Liver (tissue), 9 donors: Measurements from ENCODE around the gene DOCK2. TPM values are rescaled to one million over a fixed set of nuclear protein-coding genes. Genes with fewer than 3 reads are reported as not detected.
"Not testable (repeated sequence)": the region's sequence is repeated elsewhere in the genome, so short reads cannot be mapped to it uniquely, and the experiment has no call there.

Experiments
- DNase-seq: peaks from one replicate; pipeline ENCODE4 v3.0.0-alpha.2; 2017; ENCODE audit warnings: low spot score
- H3K27ac ChIP-seq, 2 donors: one replicate each; pipeline ENCODE4 v1.7.0; 2013; ENCODE audit warnings: inconsistent platforms in 2 of 2, low read length in 2 of 2, control low read depth in 1 of 2, low read depth in 1 of 2, mild to moderate bottlenecking in 1 of 2
- H3K27me3 ChIP-seq, 4 donors: one replicate each; pipeline versions ENCODE4 v1.6.1 to v1.7.0; 2013; ENCODE audit warnings: low read length in 3 of 4, inconsistent platforms in 1 of 4, mild to moderate bottlenecking in 1 of 4, moderate library complexity in 1 of 4; ENCODE audit not compliant: control insufficient read depth in 4 of 4, insufficient read depth in 4 of 4
- H3K36me3 ChIP-seq, 4 donors: one replicate each; pipeline versions ENCODE4 v1.6.1 to v1.7.0; 2013; ENCODE audit warnings: low read length in 3 of 4, mild to moderate bottlenecking in 3 of 4, low read depth in 1 of 4, moderate library complexity in 1 of 4; ENCODE audit not compliant: control insufficient read depth in 4 of 4, insufficient read depth in 3 of 4
- H3K4me1 ChIP-seq, 4 donors: one replicate each; pipeline versions ENCODE4 v1.6.1 to v1.7.0; 2013; ENCODE audit warnings: low read length in 3 of 4, mild to moderate bottlenecking in 3 of 4, moderate library complexity in 1 of 4; ENCODE audit not compliant: control insufficient read depth in 4 of 4, insufficient read depth in 4 of 4
- H3K4me3 ChIP-seq, 3 donors: one replicate each; pipeline versions ENCODE4 v1.6.1 to v1.7.0; 2013; ENCODE audit warnings: low read length in 3 of 3, control low read depth in 1 of 3, low read depth in 1 of 3, mild to moderate bottlenecking in 1 of 3
- H3K9ac ChIP-seq, 2 donors: one replicate each; pipeline ENCODE4 v1.7.0; 2013; ENCODE audit warnings: low read length in 2 of 2, mild to moderate bottlenecking in 2 of 2, moderate library complexity in 2 of 2, control low read depth in 1 of 2, low read depth in 1 of 2
- H3K9me3 ChIP-seq, 4 donors: one replicate each; pipeline versions ENCODE4 v1.6.1 to v1.7.0; 2013; ENCODE audit warnings: low read length in 3 of 4; ENCODE audit not compliant: control insufficient read depth in 4 of 4
- ATF3 ChIP-seq: IDR thresholded peaks from 2 replicates; pipeline ENCODE4 v1.6.1; 2016; ENCODE audit warnings: antibody characterized with exemption
- GABPA ChIP-seq, 2 donors: IDR thresholded peaks in 1 of 2; conservative IDR thresholded peaks in 1 of 2; 2 replicates each; pipeline ENCODE4 v1.6.1; 2016; ENCODE audit warnings: antibody characterized with exemption in 2 of 2, mild to moderate bottlenecking in 1 of 2, moderate library complexity in 1 of 2
- HNF4A ChIP-seq, 2 donors: conservative IDR thresholded peaks; 2 replicates each; pipeline ENCODE4 v1.6.1; 2016; ENCODE audit warnings: antibody characterized with exemption in 2 of 2, mild to moderate bottlenecking in 2 of 2
- HNF4G ChIP-seq: IDR thresholded peaks from 2 replicates; pipeline ENCODE4 v1.6.1; 2016; ENCODE audit warnings: antibody characterized with exemption
- JUND ChIP-seq, 2 donors: IDR thresholded peaks; 2 replicates each; pipeline ENCODE4 v1.6.1; 2016; ENCODE audit warnings: antibody characterized with exemption in 2 of 2
- MAX ChIP-seq: IDR thresholded peaks from 2 replicates; pipeline ENCODE4 v1.6.1; 2016; ENCODE audit warnings: antibody characterized with exemption
- NR2F2 ChIP-seq: IDR thresholded peaks from 2 replicates; pipeline ENCODE4 v1.6.1; 2016; ENCODE audit warnings: antibody characterized with exemption
- RAD21 ChIP-seq, 2 donors: IDR thresholded peaks; 2 replicates each; pipeline ENCODE4 v1.6.1; 2016; ENCODE audit warnings: antibody characterized with exemption in 2 of 2, mild to moderate bottlenecking in 2 of 2
- REST ChIP-seq: IDR thresholded peaks from 2 replicates; pipeline ENCODE4 v1.6.1; 2016; ENCODE audit warnings: antibody characterized with exemption, mild to moderate bottlenecking
- RXRA ChIP-seq, 2 donors: IDR thresholded peaks; 2 replicates each; pipeline ENCODE4 v1.6.1; 2017 to 2018; ENCODE audit warnings: antibody characterized with exemption in 2 of 2, mild to moderate bottlenecking in 1 of 2
- YY1 ChIP-seq: IDR thresholded peaks from 2 replicates; pipeline ENCODE4 v1.6.1; 2016; ENCODE audit warnings: antibody characterized with exemption, mild to moderate bottlenecking
- WGBS: extraction: QIAGEN DNeasy Blood & Tissue Kit; methylation state at CpG from one replicate; pipeline ENCODE4 v1.1.7; 2013; 5-methylcytosine and 5-hydroxymethylcytosine counted together
- polyA plus RNA-seq, 2 donors: library from polyadenylated mRNA; stranded (reverse) in 1 of 2; unstranded in 1 of 2; fragments of 200-250 nt in 1 of 2; fragments of >200 nt in 1 of 2; fragmentation: Nextera tagmentation in 1 of 2; extraction: Ambion mirVana in 1 of 2; gene quantifications; one replicate each; pipeline versions ENCODE4 v1.2.1 to v1.2.3, GENCODE V29; 2013 to 2015
- total RNA-seq, 2 donors: library from RNA; depleted of rRNA; stranded (reverse); fragments of >200 nt; gene quantifications; one replicate each; pipeline ENCODE4 v1.2.3, GENCODE V29; 2014
- donor health status: healthy.
- donor health status: healthy.
- donor health status: healthy.
- donor health status: healthy.
- donor health status: healthy.

DOCK2 gene
- total and polyA plus RNA-seq, 4 donors: 2.3 to 26.6 (median 8.2) TPM

- peaks cover 0 to 2% (median 0%) of the 10 kb centered on the region in 4 donors for H3K36me3 ChIP-seq
- no peak overlapping the region for H3K4me3 ChIP-seq
- WGBS: 59% methylated on average over 3 of the region's 3 CpGs
- no peak overlapping the region for H3K27ac ChIP-seq
- TF ChIP-seq NR2F2: no peak
- H3K4me1 ChIP-seq: no peaks in the 10 kb centered on the region
- no peak overlapping the region for H3K9ac ChIP-seq
- no peaks in the 10 kb centered on the region for H3K9me3 ChIP-seq
- peaks cover 0 to 9% (median 0%) of the 10 kb centered on the region in 4 donors for H3K27me3 ChIP-seq
- no peak for DNase-seq
These were observed 111.1 kb downstream of the DOCK2 start for GRCh38 chr5:169748174-169748573.

DNA sequence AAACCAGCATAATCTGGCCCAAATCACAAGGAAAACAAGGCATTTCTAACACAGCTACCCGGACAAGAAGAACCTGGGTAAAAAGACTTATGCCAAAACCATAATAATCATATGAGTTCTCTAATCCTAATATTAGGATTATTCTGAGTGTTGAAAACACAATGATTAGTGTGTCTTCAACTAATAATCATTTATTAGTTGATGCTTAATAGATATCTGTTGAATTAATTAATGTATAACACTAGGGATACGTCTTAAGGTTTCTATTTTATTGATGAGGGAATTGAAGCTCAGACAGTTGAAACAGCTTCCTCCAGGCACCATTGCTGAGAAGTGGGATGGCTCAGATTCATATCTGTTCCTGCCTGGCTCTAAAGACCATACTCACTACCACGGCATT lies 112.2 kb downstream of the DOCK2 start:
- Histone ChIP-seq H3K36me3 (peaks cover 0 to under 1% (median 0%) of the 10 kb centered on the region in 4 donors), H3K4me1 (no peaks in the 10 kb centered on the region), H3K27ac (no peak overlapping the region), H3K9me3 (no peaks in the 10 kb centered on the region), H3K9ac (no peak overlapping the region), H3K4me3 (no peak overlapping the region), H3K27me3 (peaks cover 0 to 9% (median 0%) of the 10 kb centered on the region in 4 donors)
- TF ChIP-seq RXRA (IDR thresholded peaks at IDR 0.05) (no peak), RAD21 (IDR thresholded peaks at IDR 0.05) (no peak), YY1 (no peak), REST (no peak), MAX (no peak), ATF3 (no peak), JUND (IDR thresholded peaks at IDR 0.05) (no peak), HNF4G (no peak)
- no peak for DNase-seq
- 82% methylated on average over 3 of the region's 3 CpGs for WGBS

- no peak overlapping the region for H3K9ac ChIP-seq
- H3K9me3 ChIP-seq: no peaks in the 10 kb centered on the region
- no peaks in the 10 kb centered on the region for H3K36me3 ChIP-seq
- no peaks in the 10 kb centered on the region for H3K4me1 ChIP-seq
- TF ChIP-seq HNF4A (conservative IDR thresholded peaks at IDR 0.05): no peak
- TF ChIP-seq GABPA (IDR thresholded peaks at IDR 0.05 in 1 of 2, conservative IDR thresholded peaks at IDR 0.05 in 1 of 2): no peak
- no peak for TF ChIP-seq RXRA (IDR thresholded peaks at IDR 0.05)
- no peak for TF ChIP-seq JUND (IDR thresholded peaks at IDR 0.05)
- peaks cover 0 to 3% (median 0%) of the 10 kb centered on the region in 4 donors for H3K27me3 ChIP-seq
- H3K27ac ChIP-seq: no peak overlapping the region
- 87% methylated on average over 4 of the region's 4 CpGs for whole genome bisulfite sequencing
- no peak for DNase-seq
- H3K4me3 ChIP-seq: no peak overlapping the region
These were observed 114.4 kb downstream of the DOCK2 start for GRCh38 chr5:169751490-169751889.

DNA sequence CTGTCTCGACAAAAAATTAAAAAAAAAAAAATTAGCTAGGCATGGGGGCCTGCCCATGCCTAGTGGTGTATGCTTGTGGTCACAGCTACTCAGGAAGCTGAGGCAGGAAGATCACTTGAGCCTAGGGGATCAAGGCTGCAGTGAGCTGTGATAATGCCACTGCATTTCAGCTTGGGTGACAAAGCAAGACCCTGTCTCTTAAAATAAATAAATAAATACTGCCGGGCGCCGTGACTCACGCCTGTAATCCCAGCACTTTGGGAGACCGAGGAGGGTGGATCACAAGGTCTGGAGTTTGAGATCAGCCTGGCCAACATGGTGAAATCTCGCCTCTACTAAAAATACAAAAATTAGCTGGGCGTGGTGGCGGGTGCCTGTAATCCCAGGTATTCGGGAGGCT lies 115.5 kb downstream of the DOCK2 start:
- not testable (repeated sequence) for DNase-seq, H3K27me3 ChIP-seq, H3K9ac ChIP-seq, H3K4me3 ChIP-seq, H3K36me3 ChIP-seq, H3K9me3 ChIP-seq, H3K4me1 ChIP-seq, H3K27ac ChIP-seq
- 90% methylated on average over 10 of the region's 10 CpGs for WGBS
